ENCODE data around the gene IL1RAPL1.

The IL1RAPL1 gene

DNA sequence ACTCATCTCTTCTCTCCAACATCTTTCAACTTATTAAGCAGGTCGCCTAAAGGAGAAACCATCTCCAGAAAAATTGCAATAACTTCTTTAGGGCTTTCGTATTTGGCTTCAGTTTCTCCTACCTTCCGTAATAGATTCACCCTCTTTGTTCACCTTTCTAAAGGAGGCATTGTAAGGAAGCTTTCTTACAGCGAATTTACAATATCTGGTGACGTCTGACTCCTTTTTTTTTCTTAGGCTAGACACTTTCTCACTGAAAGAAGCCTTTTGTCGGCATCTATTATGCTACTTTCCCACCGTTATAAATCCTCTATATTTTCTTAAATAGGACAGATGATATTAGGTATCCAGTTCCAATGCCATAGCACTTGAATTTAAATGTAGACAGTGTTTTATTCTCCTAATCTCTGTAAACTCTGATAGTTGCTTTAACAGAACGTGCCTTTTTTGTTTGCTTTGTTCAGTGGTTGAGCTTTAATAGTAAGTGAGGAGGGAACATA is 302.4 kb downstream of the IL1RAPL1 start:
- no peaks in the 10 kb centered on the region for H3K9me3 ChIP-seq
- no peak for TF ChIP-seq CTCF (IDR thresholded peaks at IDR 0.05)
- H3K27me3 ChIP-seq = no peaks in the 10 kb centered on the region
- no peak overlapping the region for H3K4me3 ChIP-seq (ENCODE audit: low read depth in 1 of 2, low read length in 1 of 2)
- H3K27ac ChIP-seq = no peak overlapping the region
- no peaks in the 10 kb centered on the region for H3K36me3 ChIP-seq
- H3K4me1 ChIP-seq (ENCODE audit: control insufficient read depth in 1 of 2, insufficient read depth in 1 of 2, low read depth in 1 of 2, low read length in 1 of 2) = no peaks in the 10 kb centered on the region

DNA sequence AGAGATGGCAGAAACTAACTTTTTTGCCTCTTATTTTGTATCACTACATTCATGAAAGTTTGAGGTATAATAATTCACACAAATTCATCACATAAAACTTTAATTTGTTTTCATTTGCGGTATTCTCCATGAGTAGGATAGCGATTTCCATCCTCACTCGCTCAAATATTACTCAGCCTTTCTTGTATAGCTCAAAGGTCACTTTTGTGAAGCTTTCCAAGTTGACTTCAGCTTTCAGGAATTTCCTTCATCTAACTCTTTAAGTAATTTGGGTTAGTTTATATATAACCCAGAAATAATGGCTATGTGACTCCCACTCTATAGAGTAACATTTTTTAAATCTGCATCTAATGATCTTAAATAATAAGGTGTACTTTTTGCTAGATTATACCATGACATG is 314.4 kb downstream of the IL1RAPL1 start:
- H3K27me3 ChIP-seq = no peaks in the 10 kb centered on the region
- H3K4me3 ChIP-seq (ENCODE audit: low read depth in 1 of 2, low read length in 1 of 2) = no peak overlapping the region
- H3K4me1 ChIP-seq (ENCODE audit: control insufficient read depth in 1 of 2, insufficient read depth in 1 of 2, low read depth in 1 of 2, low read length in 1 of 2) = no peaks in the 10 kb centered on the region
- no peaks in the 10 kb centered on the region for H3K36me3 ChIP-seq
- H3K27ac ChIP-seq = no peak overlapping the region
- TF ChIP-seq CTCF (IDR thresholded peaks at IDR 0.05) = no peak
- H3K9me3 ChIP-seq = no peaks in the 10 kb centered on the region

GRCh38 chrX:28910487-28910886 is 323.2 kb downstream of the IL1RAPL1 start:
- H3K4me3 ChIP-seq (ENCODE audit: low read depth in 1 of 2, low read length in 1 of 2) = no peak overlapping the region
- H3K9me3 ChIP-seq = no peaks in the 10 kb centered on the region
- H3K27me3 ChIP-seq = no peaks in the 10 kb centered on the region
- TF ChIP-seq CTCF (IDR thresholded peaks at IDR 0.05) = no peak
- H3K27ac ChIP-seq = no peak overlapping the region
- no peaks in the 10 kb centered on the region for H3K4me1 ChIP-seq (ENCODE audit: control insufficient read depth in 1 of 2, insufficient read depth in 1 of 2, low read depth in 1 of 2, low read length in 1 of 2)
- no peaks in the 10 kb centered on the region for H3K36me3 ChIP-seq

- H3K4me1 ChIP-seq (ENCODE audit: control insufficient read depth in 1 of 2, insufficient read depth in 1 of 2, low read depth in 1 of 2, low read length in 1 of 2) = no peaks in the 10 kb centered on the region
- H3K4me3 ChIP-seq (ENCODE audit: low read depth in 1 of 2, low read length in 1 of 2) = no peak overlapping the region
- TF ChIP-seq CTCF (IDR thresholded peaks at IDR 0.05) = no peak
- H3K27ac ChIP-seq = no peak overlapping the region
- no peaks in the 10 kb centered on the region for H3K27me3 ChIP-seq
- no peaks in the 10 kb centered on the region for H3K36me3 ChIP-seq
- no peaks in the 10 kb centered on the region for H3K9me3 ChIP-seq
Measured at GRCh38 chrX:28920153-28920943, 333.1 kb downstream of the IL1RAPL1 start.

- H3K9me3 ChIP-seq = no peaks in the 10 kb centered on the region
- H3K27me3 ChIP-seq = no peaks in the 10 kb centered on the region
- no peak overlapping the region for H3K4me3 ChIP-seq (ENCODE audit: low read depth in 1 of 2, low read length in 1 of 2)
- no peak for TF ChIP-seq CTCF (IDR thresholded peaks at IDR 0.05)
- no peak overlapping the region for H3K27ac ChIP-seq
- H3K36me3 ChIP-seq = no peaks in the 10 kb centered on the region
- no peaks in the 10 kb centered on the region for H3K4me1 ChIP-seq (ENCODE audit: control insufficient read depth in 1 of 2, insufficient read depth in 1 of 2, low read depth in 1 of 2, low read length in 1 of 2)
Measured at GRCh38 chrX:28922106-28922505, 334.9 kb downstream of the IL1RAPL1 start.

All from neutrophil (primary cell).